ENCODE results near the gene OSBPL1A.

OSBPL1A gene

DNA sequence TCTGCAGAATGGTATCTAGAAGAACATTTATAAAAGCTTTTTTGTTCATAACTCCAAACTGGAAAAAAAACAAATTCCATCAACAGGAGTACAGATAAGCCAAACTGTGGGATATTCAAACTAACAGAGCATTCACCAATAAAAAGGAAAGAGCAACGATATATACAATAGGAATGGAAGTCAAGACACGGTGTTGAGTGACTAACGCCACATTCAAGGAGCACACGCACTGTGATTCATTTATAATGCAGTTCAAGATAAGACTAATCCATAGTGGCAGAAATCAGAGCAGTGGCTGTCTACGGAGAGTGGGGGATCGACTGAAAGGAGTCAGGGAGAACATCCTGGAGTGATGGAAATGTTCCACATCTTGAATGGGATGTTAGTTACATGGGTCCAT is 188.1 kb downstream of the OSBPL1A start:
- no peak for DNase-seq

DNA sequence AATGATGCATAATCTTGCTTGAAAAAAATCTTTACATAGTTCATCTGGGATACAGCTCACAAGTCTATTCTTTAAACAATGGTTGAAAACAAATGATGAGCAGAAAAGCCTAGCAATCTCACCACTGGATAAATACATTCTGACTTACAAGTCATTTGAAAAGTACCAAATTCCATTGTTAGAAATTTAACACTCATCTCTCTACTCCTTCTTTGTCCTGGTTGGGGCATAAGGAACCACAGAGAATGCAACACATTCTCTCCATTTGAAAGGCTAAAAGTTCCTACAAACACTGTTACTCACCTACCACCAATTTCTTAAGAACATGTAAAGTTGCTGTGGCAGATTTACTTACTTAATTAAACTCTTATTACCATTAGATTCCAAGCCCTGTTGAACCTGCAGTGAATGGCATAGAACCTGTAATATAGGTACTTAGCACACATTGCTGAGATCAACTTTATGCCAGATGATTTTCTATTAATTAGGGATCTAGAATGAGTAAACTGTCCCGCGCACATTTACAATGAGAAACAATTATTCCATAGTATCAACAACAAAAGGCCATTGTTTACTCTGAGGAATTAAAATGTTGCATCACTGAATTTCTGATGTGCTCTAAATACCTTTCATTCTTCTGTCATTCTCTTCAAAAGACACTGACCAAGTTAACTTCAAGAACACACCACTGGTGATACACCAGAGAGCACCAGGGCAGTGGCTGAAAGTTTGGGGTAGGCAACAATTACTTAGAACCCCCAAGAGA is 189.2 kb downstream of the OSBPL1A start:
- no peak for DNase-seq

DNA sequence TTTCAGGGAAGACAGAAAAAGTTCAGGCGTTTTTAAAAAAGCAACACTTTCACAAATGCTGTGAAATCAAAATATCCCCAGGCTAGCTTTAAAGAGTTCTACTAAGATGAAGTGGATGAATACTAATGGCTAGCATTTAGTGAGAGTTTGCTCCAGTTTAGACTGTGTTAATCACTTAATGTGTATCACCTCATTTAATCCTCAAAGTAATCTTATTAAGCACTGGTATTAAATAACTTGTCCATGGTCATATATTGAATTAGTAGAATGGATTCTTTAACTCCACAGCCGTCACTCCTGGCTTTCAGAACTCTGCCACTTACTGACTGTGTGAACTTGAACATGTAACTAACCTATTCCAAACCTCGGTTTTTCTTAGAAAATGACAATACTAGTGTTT is 192.7 kb downstream of the OSBPL1A start:
- no peak for DNase-seq

DNA sequence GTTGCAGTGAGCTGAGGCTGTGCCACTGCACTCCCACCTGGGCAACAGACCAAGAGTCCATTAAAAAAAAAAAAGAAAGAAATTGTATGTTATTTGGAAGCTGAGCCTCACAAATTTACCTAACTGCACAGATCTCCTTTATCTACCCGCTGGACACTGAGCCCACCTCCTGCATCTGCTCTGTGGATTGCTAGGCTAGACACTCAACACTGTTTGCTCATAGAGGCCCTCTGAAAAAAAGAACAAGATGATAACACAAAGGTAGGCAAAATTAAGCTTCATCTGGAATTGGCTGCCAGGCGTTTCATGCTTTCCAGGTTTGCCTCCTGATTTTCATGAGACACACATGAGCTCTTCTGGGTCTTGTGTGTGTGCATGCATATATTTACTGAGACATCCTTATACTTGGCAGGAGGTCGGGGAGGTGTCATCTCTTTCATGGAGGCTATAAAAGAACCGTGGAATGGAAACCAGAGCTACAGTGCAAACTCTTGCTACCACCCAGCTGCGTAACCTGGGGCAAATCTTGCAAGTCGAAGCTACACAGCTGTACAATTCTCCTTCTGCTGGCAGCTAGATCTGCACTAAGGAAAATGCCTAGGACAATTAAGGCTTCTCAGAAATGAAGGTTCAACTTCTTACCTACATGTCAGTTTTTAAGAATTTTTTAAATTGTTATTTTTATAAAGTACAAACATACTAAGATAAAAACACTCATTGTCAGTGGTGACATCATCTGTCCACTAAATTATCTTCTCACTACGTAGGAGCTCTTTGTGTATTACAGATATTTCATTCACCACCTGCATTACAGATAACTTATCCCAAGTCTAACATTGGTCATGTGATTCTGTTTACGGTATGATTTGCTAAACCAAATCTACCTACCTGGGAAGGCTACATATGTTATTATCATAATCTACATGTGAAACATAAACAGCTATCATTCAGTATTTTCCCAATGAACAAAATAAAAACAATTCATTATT is 195.6 kb downstream of the OSBPL1A start:
- DNase-seq, result peak; percentile 51

DNA sequence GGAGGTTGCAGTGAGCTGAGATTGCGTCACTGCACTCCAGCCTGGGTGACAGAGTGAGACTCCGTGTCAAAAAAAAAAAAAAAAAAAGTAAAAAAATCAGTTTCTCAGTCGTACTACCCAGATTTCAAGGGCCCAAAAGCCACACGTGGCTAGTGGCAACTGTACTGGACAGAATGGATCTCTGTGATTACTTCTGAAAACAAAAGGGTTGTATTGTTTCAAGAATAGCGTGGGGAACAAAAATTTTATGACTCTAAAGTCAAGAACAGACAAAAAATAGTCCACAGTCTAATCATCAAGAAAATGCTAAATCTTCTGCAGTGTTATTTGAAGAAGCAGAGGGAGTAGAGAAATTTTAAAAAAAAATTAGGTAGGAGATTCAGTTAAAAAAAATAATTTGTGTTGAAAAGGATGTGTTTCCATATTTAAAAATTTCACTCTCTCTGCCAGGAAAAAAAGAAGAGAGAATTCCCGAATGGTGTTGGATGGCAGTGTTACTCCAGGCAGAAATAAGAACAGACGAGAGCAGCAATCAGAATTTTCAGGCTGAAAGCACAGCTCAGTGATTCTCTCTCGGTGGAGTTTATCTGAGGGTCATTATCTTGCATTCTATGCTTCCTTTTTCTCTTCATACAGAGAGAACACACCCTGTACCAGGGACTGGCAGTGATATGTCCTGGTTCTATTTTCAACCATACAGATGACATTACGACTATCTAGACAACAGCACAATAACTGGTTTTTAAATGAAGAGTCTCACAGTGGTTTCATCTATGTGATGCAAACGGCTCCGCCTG is 196.9 kb downstream of the OSBPL1A start:
- no peak for DNase-seq

DNA sequence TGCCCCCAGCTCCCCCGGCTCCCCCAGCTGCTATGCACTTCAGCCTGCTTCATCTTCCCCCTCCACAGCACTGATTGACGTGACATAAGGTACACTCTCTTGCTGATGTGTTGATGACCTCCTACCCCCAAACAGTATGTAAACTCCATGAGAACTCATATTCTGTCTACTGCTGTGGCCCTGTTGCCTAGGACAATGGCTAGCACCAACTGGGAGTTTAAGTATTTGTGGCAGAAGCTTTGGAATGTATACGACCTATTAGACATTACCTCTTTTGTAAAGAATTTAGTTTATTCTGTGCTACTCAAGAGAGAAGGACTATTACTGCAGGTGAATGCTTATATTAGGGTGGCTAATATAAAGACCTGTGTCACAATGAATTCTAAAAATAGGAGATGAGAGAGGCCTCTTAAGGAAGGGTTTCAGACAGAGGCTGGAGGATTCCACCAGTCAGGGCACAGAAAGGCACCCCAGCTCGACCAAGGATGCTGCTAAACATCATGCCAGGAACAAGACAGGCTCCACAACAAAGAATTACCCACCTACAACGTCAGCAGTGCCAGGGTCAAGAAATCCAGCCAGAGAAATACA is 198.2 kb downstream of the OSBPL1A start:
- DNase-seq, result no peak

DNA sequence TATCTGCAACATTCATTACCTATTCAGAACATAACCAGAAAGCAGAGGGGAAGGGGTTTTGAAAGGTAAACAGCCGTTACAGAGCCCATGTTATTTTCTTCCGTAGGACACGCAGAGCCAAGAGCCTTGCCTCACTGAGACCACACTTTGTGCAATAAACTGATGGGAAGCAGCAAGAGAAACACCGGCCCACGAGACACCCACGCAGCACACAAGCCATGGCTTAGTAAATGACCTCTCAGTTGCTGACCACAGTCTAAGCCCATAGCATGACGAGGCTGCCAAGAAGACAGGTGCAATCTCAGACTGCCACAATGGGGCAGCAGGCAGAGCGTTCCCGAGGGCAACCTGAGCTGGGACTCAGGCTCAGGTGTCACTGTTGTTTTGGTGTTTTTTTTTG is 199.2 kb downstream of the OSBPL1A start:
- DNase-seq, result peak; percentile 16

DNA sequence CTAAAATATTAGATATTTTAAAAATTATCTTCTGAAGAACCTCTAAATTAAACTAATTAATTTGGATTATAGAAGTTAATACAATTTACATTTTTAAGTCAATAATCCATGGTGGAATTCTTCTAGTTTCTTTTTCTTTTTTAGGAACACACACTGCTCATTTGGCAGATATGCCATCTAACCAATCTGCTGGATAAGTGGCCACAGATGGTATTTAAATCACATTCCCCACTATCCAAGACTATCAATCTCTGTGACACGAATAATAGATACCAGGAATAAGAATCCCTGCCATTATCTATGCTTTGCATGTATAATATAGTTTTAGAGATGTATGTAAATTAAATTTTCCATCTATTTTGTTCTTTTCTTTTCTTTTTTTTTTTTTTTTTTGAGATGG is 200.2 kb downstream of the OSBPL1A start:
- DNase-seq, result no peak

DNA sequence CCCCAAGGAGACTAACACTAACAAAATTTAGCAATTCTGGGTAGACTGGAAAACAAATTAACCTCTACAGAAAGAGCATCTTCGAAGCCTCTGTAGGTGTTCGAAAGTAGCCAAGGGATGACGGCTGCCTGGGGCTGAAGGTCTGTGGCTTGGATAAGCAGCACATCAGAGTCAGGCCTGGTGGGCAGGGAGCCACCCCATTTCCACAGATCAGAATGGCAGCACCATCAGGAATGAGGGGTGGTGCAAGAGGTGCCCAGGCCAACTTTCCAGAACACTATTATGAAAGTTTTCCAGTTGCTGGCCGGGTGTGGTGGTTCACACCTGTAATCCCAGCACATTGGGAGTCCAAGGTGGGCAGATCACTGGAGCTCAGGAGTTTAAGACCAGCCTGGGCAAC is 200.9 kb downstream of the OSBPL1A start:
- DNase-seq, result no peak

DNA sequence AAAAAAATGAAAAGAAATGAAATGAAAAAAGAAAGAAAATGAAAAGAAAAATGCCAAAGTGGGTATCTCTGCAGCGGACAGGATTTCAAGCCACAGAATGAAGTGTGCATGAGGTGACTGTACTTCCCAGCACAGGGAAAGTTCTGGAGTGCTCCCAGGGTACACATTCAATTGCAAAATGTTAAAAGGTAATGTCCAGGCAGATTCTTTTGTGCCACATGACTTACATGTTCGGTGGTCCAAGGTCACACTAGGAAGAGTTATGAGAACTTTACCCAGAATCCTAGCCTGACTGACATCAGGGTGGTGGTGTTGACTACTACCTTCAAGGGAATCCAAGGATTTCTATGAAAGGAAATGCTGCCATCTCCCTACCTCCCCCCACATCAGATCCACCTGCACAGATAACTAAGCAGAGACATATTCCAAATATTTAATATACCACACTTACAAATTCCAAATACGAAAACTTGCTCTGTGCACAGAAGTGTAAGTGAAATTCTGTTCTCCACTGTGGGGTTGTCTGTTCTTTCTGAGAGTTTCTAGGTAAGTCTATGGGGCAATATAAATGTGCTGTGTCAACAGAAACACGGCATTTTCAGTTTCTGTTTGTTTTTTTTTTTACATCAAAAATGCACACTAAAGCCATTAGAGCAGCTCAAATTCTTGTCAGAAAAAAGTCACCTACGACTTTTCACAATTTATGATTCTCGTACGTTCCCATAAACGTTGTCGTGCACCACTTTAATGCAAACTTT is 202.1 kb downstream of the OSBPL1A start:
- no peak for DNase-seq

DNA sequence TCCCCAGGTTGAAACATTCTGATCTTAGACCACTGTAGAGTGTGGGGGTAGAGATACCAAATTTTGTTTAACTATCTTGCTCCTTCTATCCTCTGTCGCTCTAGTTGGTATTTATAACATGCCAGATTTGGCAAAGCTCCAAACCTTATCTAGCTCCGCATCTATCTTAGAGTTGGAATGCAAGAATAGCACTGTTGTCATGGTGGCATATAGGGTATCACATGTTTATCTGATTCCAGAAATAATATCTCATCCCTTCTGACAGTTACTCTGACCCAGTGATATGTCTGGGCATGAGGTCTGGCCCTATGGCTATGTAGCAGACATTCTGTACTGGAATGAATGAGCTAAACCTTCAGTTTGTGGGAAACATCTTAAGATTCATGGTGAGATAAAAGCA is 207.0 kb downstream of the OSBPL1A start:
- DNase-seq, result no peak

DNA sequence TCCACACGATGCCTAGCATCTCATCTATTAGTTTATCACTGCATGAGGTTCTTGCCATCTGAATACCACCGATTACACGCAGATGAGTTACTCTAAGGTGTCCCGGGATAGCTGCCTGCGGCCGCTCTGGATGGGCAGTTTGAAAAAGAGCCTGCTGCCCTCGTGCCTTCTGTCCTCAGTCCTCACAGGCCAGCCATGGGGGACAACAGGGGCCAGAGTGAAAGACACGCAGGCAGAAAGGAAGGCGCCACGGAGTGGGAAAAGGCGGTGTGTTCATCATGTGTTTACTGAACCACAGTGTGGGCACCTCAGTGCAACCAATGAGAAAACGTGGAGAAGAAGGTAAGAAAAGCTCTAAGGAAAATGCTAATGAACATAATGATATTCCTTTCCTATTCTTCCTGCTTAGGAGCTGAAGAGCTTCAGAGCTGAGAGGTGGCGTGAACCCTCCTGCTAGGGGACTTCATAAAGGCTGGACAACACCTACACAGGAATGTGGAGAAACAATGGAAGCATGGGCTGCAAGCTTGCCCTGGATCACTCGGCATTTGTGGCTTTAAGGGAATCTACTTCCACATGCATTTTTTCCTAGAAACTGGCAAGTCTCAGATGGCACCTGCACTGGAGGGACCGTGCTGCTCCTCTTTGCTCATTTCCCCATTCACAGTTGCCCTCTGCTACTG is 207.8 kb downstream of the OSBPL1A start:
- DNase-seq, result no peak

DNA sequence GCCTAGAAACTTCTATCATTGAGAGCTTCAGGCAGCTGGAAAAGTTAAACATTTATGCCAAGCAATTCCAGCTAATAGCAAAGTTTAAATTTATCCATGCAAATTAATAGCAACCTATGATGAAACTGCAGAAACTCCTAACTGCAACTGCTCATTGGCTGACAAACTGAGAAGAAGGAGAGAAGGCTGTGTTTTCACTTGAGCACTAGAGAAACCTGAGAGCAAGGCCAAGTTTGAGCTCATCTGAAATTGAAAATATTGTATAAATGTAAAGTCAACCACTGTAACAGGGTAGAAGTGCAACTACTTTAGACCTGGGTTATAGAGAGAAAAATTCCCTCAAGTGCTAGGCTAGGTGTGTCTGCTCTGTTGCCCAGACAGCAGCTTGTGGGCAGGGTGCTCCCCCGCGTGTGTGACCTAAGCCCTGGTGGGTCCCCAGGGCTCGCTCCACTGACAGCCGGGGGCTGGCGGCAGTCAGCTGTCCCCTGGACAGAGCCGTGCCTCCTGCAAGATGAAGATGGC is 208.6 kb downstream of the OSBPL1A start:
- DNase-seq, result no peak

DNA sequence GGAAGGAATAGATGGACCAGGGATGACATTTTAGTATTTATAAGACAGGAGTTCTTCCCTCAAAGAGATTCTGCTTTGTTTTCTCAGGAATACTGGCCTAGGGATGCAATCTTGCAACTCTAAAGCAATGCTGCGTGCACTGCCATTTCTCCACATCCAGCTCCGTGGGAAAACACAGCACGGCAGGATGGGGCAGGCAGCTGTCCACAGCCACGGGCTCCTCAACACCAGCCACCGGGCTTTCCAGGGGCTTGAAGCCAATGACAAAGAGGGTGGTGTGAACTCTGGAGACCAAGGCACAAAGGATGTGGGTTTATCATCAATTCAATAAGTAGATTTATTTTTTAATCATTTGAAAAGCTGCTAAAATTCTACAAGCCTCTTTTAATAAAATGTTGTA is 209.5 kb downstream of the OSBPL1A start:
- DNase-seq, result no peak

DNA sequence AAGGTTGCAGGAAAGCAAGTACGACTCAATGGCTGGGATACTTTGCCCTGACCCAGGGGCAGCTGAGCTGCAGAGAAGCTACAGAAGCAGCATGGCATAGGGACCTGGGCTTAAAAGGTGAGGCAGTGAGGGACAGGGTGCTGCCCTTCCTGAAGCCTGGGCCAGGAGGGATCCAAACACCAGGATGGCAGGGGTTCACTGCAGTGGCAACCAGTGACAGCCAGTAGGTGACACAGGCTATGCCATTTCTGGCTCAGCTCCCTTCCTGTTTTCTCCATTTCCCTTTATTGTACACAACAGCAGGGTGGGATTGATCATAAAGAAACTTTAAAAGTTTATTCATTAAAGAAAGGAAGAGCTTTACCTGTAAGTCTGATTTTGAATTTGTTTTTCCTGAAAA is 209.9 kb downstream of the OSBPL1A start:
- DNase-seq, result no peak

DNA sequence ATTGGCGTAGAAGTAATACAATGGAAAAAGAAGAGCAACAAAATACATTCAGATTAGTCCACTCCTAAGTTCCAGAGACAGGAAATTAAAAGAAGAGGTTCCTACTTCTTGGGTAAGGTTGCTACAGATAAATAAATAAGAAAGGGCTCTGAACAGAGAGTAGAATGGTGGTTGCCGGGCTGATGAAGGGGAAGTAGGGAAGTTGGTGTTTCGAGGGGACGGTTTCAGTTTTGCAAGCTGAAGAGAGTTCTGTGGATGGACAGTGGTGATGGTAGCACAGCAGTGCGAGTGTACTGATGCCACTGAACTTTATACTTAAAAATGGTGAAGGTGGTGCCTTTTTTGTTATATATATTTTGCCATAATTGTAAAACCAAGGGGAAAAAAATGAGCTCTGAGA is 210.6 kb downstream of the OSBPL1A start:
- no peak for DNase-seq

DNA sequence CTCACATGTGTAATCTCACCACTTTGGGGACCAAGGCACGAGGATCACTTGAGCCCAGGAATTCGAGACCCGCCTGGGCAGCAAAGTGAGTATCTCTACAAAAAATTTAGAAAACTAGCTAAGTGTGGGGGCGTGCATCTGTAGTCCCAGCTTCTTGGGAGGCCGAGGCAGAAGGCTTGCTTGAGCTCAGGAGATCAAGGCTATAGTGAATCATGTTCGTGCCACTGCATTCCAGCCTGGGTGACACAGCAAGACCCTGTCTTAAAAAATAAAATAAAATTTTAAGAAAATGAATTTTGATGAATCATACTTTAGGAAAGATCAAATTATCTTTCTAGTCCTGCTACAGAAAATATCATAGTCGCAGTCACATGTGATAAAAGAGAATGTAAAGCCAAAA is 211.8 kb downstream of the OSBPL1A start:
- no peak for DNase-seq

DNA sequence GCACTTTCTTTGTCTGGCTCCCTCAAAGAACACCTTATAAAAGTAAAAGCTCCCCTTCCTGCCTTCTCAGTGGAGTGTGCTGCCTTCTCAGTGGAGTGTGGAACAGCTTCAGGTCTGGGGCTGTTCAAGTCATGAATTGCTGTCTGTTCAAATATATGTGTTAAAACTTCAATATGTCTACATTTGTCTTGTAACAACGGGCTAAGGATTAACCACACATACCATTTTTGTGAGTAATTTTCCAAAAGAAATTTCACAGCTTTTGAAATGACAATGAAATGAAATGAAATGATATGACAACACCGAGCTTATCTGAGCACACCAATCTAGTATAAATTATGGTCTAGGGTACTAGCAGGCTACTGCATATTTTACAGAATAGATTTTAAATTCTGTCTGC is 215.8 kb downstream of the OSBPL1A start:
- no peak for DNase-seq

DNA sequence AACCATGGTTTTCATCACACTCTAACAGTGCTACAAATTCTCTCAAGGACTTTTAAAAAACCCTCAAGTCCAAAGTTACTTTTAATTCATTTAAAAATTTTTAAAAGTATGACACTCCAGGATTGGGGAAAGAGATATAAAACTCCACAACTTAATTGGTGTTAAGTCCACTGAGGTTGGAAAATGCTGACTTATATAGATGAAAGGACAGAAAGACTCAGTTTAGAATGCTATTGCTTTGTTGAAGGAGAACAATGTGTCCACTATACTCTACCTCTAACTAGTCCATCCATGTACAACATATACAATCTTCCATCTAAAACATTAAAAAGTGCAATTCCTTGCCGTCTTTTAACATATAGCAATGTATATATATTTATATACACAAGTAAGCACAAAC is 217.6 kb downstream of the OSBPL1A start:
- no peak for DNase-seq

DNA sequence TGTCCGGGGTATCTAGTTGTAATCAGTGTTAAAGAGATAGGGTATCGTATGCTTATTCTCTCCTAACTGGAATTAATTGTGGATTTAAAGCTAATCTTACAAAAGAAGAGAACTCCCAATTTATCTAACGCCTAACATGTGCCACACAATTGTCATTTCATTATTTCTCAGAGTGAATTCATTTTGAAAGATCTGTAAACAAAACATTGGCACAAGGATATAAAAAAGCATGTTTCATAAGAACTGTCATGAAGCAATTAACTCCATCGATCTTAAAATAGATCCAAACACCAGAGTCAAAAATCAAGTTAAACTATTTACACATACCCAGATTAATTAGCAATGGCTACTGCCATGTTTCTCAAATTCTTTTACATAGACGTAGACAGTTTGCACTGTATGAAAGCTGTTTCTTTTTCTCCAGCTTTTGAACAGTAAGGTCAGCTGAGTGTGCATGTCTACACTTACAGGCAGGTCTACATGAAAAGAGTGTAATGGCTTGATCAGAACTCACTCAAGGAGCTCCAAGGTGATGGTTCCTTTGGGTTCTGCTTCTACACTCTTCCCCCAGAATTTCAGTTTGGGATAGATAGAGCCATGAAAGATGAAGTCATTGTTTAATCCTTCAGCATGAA is 220.0 kb downstream of the OSBPL1A start:
- no peak for DNase-seq

All from NCI-H146 (cell line).